CD4-positive, alpha-beta T cell treated with Interleukin-4 for 4 hours (primary cell): ENCODE results near the gene SKAP1.
"Not testable (repeated sequence)": the region's sequence is repeated elsewhere in the genome, so short reads cannot be mapped to it uniquely, and the experiment has no call there.

Source experiments
- DNase-seq: peaks from one replicate; pipeline ENCODE4 v3.0.0-alpha.2; 2020

SKAP1 gene

GRCh38 chr17:48410821-48411220 is 19.2 kb downstream of the SKAP1 start:
- DNase-seq, result not testable (repeated sequence)

DNA sequence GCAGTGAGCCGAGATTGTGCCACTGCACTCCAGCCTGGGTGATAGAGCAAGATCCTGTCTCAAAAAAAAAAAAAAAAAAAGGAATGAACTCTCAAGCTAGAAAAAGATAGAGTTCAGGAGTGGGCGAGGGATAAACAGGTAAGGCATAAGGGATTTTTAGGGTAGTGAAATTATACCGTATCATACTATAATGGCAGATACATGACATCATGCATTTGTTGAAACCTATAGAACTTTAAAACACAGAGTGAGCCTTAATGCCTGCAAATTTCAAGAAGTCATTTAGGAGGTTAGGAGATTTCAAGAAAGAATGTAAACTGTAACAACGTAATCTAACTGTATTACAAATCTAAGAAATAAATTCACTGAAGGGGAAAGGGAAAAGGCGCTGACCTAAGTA is 20.4 kb downstream of the SKAP1 start:
- DNase-seq, result no peak

DNA sequence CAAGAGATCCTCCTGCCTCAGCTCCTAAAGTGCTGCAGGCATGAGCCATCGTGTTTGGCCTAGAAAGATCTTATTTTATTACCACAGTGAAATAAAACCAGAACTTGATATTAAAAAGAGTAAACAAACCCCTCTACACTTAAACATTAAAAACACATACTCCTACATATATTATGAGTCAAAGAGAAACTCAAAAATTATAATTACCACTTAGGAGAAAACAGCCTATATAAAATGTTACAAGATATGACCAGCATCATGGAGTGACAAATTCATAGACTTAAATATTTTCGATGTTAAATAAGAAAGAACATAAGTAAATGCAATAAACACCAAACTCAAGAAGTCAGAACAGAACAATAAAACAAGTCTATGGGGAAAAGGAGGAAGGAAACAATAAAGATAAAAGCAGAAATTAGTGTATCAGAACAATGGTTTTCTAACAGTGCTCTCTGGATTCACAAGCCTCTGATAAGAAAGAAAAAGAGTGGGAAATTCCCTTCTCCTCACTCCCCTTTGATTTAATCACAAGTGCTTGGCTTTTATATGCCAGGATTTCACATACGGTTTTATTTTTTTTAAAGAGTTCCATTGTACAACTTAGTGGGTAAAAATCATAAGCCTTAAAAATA is 23.0 kb downstream of the SKAP1 start:
- peak; percentile 21 for DNase-seq

DNA sequence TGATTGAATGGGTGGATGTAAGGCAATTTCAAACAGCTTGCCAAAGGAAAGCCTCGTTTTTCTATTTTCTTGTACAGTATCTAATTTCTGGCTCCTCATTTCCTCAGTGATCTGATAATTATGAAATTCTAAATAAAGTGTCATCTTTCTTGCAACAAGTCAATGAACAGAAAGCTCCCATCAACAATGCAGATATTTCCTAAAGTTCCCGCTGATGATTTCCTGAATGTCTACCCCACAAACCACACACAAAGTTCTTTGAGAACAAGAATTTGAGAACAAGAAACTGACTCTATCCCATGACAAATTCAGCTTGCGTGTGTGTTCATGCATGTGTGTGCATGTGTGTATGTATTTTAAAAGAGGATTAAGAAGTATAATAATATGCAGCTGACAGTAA is 35.2 kb downstream of the SKAP1 start:
- DNase-seq, result no peak

DNA sequence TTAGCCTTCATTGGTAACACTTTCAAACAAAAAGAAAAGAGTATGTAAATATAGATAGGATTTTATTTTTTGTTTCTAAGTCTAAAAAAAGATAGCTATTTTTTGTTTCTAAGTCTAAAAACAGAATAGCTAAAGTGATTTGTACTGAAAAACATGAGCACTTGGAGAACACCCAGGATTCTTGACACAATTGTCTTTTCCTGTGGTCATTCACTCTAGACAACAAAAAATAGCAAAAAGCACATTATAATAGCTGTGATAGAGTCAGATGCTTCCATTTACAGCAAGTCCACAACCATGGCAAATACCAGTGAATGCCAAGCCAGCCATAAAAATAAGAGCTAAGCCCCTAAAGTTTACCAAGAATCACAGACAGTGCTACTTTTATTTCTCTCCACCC is 36.7 kb downstream of the SKAP1 start:
- DNase-seq, result no peak

- DNase-seq, result no peak
Observed at GRCh38 chr17:48392857-48393256, 37.2 kb downstream of the SKAP1 start.

DNA sequence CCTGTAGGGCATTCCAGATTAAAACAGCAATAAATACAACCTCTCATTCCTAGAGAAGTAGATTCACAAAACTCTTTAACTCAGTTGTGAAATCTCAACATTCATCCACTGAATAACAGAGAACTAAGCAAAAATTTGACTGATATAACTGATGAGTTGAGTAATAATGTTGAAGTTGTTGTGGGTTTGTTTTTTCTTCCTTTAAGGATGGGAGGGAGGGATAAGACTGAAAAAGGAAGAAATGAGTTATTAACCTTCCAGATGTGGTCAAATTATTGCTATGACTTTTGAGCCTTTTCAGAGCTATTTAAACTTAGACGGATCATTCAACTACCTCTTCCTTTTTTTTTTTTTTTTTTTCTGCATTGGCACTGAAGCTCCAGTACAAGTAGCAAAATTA is 38.6 kb downstream of the SKAP1 start:
- DNase-seq, result no peak

DNA sequence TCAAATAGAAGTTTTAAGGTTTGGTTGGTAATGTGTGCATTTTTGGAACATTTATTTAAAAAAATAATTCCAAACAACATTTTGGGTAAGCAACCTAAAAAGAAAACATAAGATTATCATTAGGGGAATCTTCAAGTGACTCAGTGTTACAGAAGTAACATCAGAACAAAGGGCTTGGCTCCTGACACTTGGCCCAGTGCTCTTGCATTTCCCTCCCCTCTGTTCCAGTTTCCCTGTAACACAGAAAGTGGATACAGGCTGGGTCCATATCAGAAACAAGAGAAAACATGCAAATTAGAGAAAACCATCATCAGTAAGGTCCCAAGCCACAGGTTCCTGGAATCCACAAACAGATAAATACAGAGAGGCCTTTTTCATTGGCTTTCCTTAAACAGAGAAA is 40.1 kb downstream of the SKAP1 start:
- DNase-seq, result no peak

DNA sequence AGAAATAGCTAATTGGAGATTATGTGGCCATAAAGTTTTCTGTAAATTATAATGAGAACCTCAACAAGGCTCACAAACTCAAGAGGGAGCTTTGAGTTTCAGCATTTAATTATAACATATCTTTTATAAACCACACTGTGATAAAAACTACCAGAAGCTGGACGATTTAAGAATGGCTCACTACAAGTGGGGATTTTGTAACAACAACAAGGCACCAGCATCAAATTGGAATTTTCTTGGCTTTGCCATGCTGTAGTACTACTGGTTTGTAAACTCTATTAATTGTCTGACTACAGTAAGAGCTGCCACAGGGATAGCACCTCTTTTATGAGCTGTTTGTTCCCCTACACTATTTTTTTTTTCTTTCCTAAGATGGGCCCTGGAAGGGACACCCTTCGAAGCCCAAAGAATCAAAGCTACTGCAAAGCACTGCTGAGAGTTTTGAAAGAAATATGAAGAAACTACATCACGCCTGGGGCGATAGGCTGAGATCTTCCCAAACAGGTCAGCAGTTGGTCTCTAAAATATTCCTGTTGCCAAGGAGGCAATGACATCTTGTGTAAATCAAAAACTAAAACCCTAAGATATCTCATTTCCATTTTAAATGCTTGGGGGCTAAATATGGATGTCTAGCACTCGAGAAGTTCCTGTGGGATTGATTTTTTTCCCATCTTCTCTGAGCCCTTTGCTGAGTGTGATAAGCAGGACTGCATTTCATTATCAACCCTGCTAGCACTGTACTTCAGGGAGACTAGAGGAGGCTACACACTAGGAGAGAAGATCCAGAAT is 40.9 kb downstream of the SKAP1 start:
- DNase-seq, result no peak

DNA sequence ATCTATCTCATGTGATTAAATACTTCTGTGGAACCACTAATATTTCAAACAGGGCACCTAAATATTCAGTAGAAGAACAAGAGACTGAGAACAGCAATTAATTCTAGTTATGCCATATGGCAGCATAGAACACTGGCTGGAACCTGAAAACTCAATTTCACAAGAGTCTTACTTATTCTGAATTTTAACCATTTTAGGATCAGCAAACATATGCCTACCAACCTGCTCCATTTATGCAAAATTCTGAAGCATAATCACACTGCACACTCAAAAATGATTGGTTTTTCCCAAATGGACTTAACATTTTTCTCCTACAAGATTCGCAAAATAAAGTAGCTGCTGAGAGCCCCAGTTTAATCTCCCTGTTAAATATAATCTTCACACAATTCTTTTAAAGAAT is 43.2 kb downstream of the SKAP1 start:
- DNase-seq, result no peak

DNA sequence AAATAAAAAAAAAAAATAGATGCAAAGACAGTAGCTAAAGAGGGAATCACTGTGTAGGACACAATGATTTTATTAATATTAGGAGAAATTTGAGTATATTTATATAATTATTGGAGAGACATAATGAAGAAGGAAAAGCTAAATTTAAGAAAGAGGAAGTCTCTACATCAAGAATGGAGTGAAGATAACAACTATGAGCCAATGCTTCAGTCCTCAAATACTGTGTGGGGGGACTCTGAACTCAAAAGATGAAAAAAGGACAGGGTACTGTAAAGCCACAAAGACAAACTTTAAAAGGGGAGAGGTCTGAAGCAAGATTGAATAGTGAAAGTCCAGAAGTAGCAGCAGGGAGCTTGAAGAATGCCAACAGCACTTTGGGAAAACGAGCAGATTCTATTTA is 44.7 kb downstream of the SKAP1 start:
- DNase-seq, result no peak

DNA sequence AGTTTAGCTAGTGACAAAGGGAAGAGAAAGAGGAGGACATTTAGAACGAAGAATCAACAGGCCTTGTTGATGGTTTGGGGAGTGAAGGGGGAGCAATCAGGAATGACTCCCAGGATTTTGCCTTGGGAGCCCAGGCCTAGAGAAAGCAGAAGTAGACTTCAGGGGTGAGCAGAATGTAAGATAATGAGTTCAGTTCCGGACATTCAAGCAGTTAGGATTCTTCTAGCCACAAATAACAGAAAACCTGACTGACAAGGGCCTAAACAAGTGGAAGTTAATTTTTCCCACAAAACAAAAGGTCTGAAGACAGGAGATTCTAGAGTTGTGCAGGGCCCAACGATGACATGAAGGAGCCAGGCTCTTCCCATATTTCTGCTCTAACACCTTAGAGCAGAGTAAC is 45.9 kb downstream of the SKAP1 start:
- no peak for DNase-seq

- DNase-seq, result no peak
Observed at GRCh38 chr17:48382989-48383388, 47.0 kb downstream of the SKAP1 start.

DNA sequence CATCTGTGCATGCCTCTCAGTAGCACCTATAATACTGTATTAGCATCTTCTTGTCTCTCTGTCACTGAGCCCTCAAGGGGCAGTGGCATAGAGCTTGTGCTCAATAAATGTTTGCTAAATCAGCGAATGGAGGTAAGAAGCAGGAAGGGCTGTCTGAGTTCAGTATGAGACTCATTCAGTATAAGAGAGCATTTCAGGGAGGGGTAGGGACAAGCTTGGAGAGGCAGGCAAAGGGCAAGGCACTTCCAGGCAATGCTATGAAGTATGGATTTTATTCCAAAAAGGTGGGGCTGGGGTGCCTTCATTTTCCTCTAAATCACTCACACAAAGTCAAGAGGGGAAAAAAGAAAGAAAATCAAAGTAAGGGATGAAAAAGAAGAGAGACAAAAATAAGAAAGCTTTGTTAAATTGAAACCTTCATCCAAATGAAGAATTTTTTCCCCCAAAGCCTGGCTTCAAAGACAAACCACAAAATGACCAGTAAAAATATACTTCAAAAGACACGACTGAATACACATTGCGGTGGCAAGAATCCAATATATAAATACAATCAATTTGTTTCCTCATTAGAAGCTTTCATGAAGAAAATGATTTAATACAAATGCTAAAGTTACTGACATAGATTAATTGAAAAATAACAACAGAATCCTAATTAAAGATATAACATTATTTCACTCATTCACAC is 51.2 kb downstream of the SKAP1 start:
- DNase-seq, result no peak

DNA sequence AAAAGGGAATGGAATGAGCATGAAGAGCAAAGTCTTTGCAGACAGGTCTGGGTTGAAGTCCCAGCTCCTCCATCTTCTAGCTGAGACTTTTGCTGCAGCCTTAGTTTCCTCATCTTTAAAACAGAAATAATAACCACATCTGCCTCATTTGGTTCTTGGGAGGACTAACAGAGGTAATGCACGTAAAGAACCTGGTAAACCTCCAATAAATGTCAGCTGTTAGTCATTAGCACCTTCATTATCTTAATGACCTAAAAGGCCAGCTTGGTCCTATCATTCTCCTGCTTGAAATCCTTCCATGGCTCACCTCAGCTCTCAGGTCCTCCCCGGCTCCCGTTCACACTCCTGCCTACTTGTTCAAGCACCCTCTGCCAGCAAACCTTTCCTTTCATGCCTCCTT is 51.8 kb downstream of the SKAP1 start:
- DNase-seq, result no peak

DNA sequence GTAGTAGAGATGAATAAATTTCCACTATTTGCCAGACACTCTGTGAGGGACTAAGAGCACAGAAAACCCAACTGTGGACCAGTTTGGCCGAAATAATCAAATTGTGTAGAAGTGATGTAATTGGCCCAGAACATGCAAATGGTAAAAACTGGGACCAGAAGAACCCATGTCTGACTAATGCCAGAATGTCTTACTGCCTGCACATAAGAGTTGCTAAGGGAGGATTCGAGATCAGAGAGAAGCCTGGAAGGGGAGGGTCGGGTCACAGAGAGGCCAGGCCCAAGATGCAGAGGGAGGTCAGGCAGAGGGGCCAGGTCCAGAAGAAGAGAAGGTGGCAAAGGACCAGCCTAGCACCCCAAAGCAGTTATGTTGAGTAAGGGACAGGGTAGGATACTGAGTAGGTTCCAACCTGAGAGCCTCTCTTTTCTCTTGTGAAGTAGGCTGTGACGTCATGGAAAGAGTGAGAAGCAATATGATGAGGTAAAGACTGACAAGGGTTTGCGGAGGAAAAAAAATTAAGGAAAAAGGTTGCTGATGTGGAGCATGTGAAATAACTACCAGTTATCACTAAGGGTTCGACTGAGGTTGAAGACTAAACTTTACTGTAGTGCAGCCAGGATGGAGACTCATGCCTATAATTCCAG is 53.2 kb downstream of the SKAP1 start:
- DNase-seq, result no peak

DNA sequence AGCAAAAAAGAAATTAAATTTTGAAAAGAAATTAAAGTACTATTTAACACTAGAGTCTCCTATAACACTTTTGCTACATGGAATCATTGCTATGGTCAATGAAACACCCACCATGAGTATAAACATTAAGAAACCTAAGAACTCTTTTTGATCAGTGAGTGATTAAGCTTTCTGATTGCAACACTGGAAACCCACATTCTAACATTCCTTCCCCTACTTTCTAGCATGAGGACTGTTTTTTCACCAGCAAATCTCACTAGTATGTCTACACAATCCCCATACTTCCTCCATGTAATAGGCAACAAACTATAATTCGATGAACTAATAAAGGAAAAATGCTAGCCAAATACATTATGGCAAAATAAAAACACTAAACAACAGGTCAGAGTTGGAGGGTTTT is 54.7 kb downstream of the SKAP1 start:
- no peak for DNase-seq

- peak; percentile 29 for DNase-seq
Observed at GRCh38 chr17:48374650-48375230, 55.3 kb downstream of the SKAP1 start.

DNA sequence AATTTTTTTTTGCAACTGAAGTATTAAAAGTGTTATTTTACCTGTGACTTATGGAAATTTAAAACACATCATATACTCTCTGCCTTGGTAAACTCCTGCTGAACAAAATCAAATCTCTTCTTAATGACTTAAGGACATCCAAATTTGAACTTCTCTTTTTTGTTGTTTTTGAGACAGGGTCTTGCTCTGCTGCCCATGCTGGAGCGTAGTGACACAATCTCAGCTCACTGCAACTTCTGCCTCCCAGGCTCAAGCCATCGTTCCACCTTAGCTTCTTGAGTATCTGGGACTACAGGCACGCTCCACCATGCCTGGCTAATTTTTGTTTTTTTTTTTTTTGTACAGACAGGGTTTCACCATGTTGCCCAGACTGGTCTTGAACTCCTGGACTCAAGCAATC is 56.1 kb downstream of the SKAP1 start:
- DNase-seq, result no peak

DNA sequence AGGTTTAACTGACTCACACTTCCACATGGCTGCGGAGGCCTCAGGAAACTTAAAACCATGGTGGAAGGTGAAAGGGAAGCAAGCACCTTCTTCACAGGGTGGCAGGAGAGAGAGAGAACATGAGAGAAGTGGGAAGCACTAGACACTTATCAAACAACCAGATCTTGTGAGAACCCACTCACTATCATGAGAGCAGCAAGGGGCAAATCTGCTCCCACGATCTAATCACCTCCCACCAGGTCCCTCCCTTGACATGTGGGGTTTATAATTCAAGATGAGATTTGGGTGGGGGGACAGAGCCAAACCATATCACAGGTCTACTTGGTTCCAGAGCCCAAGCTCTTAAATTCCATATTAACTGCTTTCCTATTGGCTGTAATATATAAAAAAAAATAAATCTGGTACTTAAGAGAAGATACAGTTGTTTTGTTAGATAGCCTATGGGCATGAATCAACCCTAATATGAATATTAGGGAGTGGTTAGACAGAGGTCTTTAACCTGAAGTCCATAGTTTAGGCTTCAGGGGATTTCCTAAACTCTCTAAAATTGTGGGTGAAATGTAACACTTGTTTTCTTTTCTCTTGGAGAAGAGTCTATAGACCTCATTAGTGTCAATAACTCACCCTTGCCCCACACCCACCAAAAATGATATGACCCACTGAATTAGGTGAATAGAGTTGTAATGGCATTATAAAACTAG is 56.7 kb downstream of the SKAP1 start:
- DNase-seq, result no peak

DNA sequence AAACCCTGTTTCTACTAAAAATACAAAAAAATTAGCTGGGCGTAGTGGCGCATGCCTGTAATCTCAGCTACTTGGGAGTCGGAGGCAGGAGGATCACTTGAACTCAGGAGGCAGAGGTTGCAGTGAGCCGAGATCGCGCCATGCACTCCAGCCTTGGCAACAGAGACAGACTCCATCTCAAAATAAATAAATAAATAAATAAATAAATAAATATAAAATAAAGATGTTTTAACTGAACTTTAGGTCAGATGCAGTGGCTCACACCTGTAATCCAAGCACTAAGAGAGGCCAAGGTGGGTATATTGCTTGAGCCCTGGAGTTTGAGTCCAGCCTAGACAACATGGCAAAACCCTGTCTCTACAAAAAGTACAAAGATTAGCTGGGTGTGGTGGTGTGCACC is 61.0 kb downstream of the SKAP1 start:
- DNase-seq, result not testable (repeated sequence)

GRCh38 chr17:48368352-48368908 is 61.6 kb downstream of the SKAP1 start:
- no peak for DNase-seq
